ENCODE measurements around the gene KRTAP5-1.
"Not testable (repeated sequence)": the region's sequence is repeated elsewhere in the genome, so short reads cannot be mapped to it uniquely, and the experiment has no call there.

KRTAP5-1 gene

GRCh38 chr11:1601663-1602062 is 16.6 kb upstream of the KRTAP5-1 start:
- not testable (repeated sequence) for DNase-seq (ENCODE audit: low read depth)

- no peak for DNase-seq (ENCODE audit: low read depth)
Measured at GRCh38 chr11:1600626-1601025, 15.5 kb upstream of the KRTAP5-1 start.

- no peak for DNase-seq (ENCODE audit: low read depth)
Measured at GRCh38 chr11:1598816-1599215, 13.7 kb upstream of the KRTAP5-1 start.

- DNase-seq (ENCODE audit: low read depth), result not testable (repeated sequence)
Measured at GRCh38 chr11:1598406-1598805, 13.3 kb upstream of the KRTAP5-1 start.

- DNase-seq (ENCODE audit: low read depth), result no peak
Measured at GRCh38 chr11:1597994-1598380, 12.9 kb upstream of the KRTAP5-1 start, which contains the start of gene KRTAP5-2. KRTAP5-2 (minus strand) TSS chr11:1598294; CDS start chr11:1598250, 44 bp downstream.

GRCh38 chr11:1597331-1597993 is 12.4 kb upstream of the KRTAP5-1 start:
- DNase-seq (ENCODE audit: low read depth), result no peak

- DNase-seq (ENCODE audit: low read depth), result not testable (repeated sequence)
Measured at GRCh38 chr11:1596576-1597121, 11.6 kb upstream of the KRTAP5-1 start.

- not testable (repeated sequence) for DNase-seq (ENCODE audit: low read depth)
Measured at GRCh38 chr11:1595994-1596575, 11.0 kb upstream of the KRTAP5-1 start.

- DNase-seq (ENCODE audit: low read depth), result no peak
Measured at GRCh38 chr11:1592628-1593027, 7.5 kb upstream of the KRTAP5-1 start.

- DNase-seq (ENCODE audit: low read depth), result no peak
Measured at GRCh38 chr11:1589996-1590395, 4.9 kb upstream of the KRTAP5-1 start.

- DNase-seq (ENCODE audit: low read depth), result not testable (repeated sequence)
Measured at GRCh38 chr11:1589191-1589963, 4.3 kb upstream of the KRTAP5-1 start.

- DNase-seq (ENCODE audit: low read depth), result no peak
Measured at GRCh38 chr11:1586699-1587098, 1.6 kb upstream of the KRTAP5-1 start.

- DNase-seq (ENCODE audit: low read depth), result not testable (repeated sequence)
Measured at GRCh38 chr11:1582909-1583308, 2.2 kb downstream of the KRTAP5-1 start.

- DNase-seq (ENCODE audit: low read depth), result no peak
Measured at GRCh38 chr11:1581976-1582375, 3.1 kb downstream of the KRTAP5-1 start.

GRCh38 chr11:1576825-1577224 is 8.3 kb downstream of the KRTAP5-1 start:
- no peak for DNase-seq (ENCODE audit: low read depth)

- DNase-seq (ENCODE audit: low read depth), result not testable (repeated sequence)
Measured at GRCh38 chr11:1575756-1576155, 9.3 kb downstream of the KRTAP5-1 start.

- DNase-seq (ENCODE audit: low read depth), result no peak
Measured at GRCh38 chr11:1574933-1575242, 10.2 kb downstream of the KRTAP5-1 start.

- no peak for DNase-seq (ENCODE audit: low read depth)
Measured at GRCh38 chr11:1574238-1574932, 10.7 kb downstream of the KRTAP5-1 start.

- DNase-seq (ENCODE audit: low read depth), result no peak
Measured at GRCh38 chr11:1573903-1574237, 11.2 kb downstream of the KRTAP5-1 start.

GRCh38 chr11:1573077-1573902 is 11.8 kb downstream of the KRTAP5-1 start:
- DNase-seq (ENCODE audit: low read depth), result no peak

Data from stimulated activated CD8-positive, alpha-beta memory T cell treated with anti-CD3 and anti-CD28 coated beads, Interleukin-15, amount 100 ng/mL, for 24 hours (primary cell).